ENCODE measurements around the gene PLAC1. TPM values are rescaled to one million over a fixed set of nuclear protein-coding genes. Genes with fewer than 3 reads are reported as not detected.

The PLAC1 gene
- total RNA-seq, 3 donors from 2014 or later (not counting 1 experiment from before 2014, with no cell fraction given), result not detected

DNA sequence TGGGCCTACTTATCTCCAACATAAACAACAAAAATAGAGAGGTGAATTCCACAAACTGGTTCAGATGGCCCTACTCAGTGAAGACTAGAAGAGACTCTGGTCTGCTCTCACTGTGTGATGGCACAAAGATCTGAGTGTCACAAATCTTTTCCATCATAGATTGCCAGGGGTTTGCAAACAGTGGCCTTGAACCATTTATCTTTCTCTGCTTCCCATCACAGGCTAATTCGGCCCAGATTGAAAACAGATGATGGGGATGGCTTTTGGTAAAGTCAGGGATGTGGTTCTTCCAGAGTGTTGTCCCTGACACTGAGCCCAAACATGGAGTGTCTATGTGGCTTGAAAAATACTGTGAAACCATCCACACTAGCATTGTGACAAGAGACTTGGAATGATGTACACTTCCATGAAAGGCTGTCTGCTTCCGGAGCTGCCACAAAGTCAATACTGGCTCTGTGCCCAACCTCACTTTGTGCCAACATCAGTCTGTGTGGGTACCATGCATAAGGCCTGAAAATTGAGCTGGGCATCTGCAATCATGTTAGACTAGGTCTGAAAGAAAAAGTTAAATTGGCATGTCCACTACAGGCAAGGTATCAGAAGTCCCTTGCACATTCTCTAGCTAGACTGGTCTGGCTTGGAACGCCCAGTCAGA is 25.2 kb upstream of the PLAC1 start:
- no peak overlapping the region for H3K27ac Mint-ChIP-seq
- no peaks in the 10 kb centered on the region for H3K36me3 Mint-ChIP-seq
- no peaks in the 10 kb centered on the region for H3K9me3 Mint-ChIP-seq
- H3K27me3 ChIP-seq (ENCODE audit: control insufficient read depth, insufficient read depth, low read length), result no peaks in the 10 kb centered on the region
- 89% methylated on average over 2 of the region's 3 CpGs for WGBS (ENCODE audit: insufficient coverage)
- ATAC-seq (no peak), DNase-seq (no peak)
- no peak overlapping the region for H3K4me3 ChIP-seq (ENCODE audit: low read length)
- H3K4me1 ChIP-seq (ENCODE audit: control insufficient read depth, insufficient read depth, low read length), result no peaks in the 10 kb centered on the region
- TF ChIP-seq, protein P1, sequence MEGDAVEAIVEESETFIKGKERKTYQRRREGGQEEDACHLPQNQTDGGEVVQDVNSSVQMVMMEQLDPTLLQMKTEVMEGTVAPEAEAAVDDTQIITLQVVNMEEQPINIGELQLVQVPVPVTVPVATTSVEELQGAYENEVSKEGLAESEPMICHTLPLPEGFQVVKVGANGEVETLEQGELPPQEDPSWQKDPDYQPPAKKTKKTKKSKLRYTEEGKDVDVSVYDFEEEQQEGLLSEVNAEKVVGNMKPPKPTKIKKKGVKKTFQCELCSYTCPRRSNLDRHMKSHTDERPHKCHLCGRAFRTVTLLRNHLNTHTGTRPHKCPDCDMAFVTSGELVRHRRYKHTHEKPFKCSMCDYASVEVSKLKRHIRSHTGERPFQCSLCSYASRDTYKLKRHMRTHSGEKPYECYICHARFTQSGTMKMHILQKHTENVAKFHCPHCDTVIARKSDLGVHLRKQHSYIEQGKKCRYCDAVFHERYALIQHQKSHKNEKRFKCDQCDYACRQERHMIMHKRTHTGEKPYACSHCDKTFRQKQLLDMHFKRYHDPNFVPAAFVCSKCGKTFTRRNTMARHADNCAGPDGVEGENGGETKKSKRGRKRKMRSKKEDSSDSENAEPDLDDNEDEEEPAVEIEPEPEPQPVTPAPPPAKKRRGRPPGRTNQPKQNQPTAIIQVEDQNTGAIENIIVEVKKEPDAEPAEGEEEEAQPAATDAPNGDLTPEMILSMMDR (IDR thresholded peaks at IDR 0.05), result no peak
- H3K4me3 Mint-ChIP-seq, result no peak overlapping the region
- no peak overlapping the region for H3K27ac ChIP-seq (ENCODE audit: low read length)
- peaks cover 0 to 6% of the 10 kb centered on the region in 2 donors for H3K27me3 Mint-ChIP-seq (ENCODE audit: low read depth in 2 of 2)
- no peaks in the 10 kb centered on the region for H3K9me3 ChIP-seq (ENCODE audit: control insufficient read depth, insufficient read depth, low read length)
- peaks cover 0 to 7% of the 10 kb centered on the region in 2 donors for H3K4me1 Mint-ChIP-seq
- no peaks in the 10 kb centered on the region for H3K36me3 ChIP-seq (ENCODE audit: control insufficient read depth, insufficient read depth, low read length)
- intact Hi-C loops (cut with micrococcal nuclease), result no loop called here

DNA sequence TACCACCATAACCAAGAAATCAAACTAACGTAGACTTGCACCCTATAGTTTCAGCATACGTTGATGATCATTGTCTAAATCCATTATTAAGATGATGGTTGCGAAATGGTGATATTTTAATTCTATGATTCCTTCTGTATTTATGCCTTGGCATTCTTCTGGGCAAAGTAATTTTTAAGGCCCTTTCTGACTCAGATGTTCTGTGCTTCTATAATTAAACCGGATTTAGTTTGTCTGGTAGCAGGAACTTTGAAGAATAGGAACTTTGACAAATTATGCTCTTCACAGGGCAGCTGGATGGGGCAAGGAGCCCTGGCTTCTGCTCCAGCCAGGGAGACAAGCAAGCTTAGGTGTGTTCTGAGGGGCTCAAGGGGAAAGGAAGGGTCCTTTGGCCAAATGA is 23.8 kb upstream of the PLAC1 start:
- no peak overlapping the region for H3K4me3 Mint-ChIP-seq
- Histone ChIP-seq H3K4me1 (ENCODE audit: control insufficient read depth, insufficient read depth, low read length) (no peaks in the 10 kb centered on the region), H3K9me3 (ENCODE audit: control insufficient read depth, insufficient read depth, low read length) (no peaks in the 10 kb centered on the region), H3K27me3 (ENCODE audit: control insufficient read depth, insufficient read depth, low read length) (no peaks in the 10 kb centered on the region), H3K36me3 (ENCODE audit: control insufficient read depth, insufficient read depth, low read length) (no peaks in the 10 kb centered on the region), H3K4me3 (ENCODE audit: low read length) (no peak overlapping the region), H3K27ac (ENCODE audit: low read length) (no peak overlapping the region)
- TF ChIP-seq, protein P1 (IDR thresholded peaks at IDR 0.05), result no peak
- peaks cover 0 to 8% of the 10 kb centered on the region in 2 donors for H3K27me3 Mint-ChIP-seq (ENCODE audit: low read depth in 2 of 2)
- ATAC-seq (no peak), DNase-seq (no peak)
- intact Hi-C loops (cut with micrococcal nuclease), result no loop called here
- WGBS (ENCODE audit: insufficient coverage), result 85% methylated on average over 2 of the region's 4 CpGs
- peaks cover 0 to 9% of the 10 kb centered on the region in 2 donors for H3K4me1 Mint-ChIP-seq
- H3K9me3 Mint-ChIP-seq, result no peaks in the 10 kb centered on the region
- no peak overlapping the region for H3K27ac Mint-ChIP-seq
- H3K36me3 Mint-ChIP-seq, result no peaks in the 10 kb centered on the region

DNA sequence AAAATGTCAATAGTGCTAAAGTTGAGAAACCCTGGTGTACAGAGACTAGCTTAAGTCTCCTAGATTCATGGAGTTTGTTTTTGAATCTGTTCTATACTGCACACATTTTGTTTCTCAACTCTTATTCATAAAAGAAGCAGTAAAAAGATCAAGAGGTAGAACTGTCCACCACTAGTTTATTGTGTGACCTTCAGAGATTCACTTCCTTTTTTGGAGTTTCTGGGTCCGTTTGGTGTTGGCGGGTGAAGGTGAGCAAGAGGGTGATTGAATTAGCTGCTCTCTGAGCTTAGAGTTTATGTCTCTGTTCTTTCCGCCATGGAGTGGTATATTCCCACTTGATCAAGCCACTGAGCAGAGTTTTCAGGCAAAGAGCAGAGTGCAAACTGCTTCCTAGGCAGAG is 21.4 kb upstream of the PLAC1 start:
- ATAC-seq, result no peak
- 92% methylated on average over 3 of the region's 3 CpGs for WGBS (ENCODE audit: insufficient coverage)
- H3K4me3 Mint-ChIP-seq, result no peak overlapping the region

More for the DNA sequence above, 21.4 kb upstream of the PLAC1 start:
- TF ChIP-seq, protein P1 (IDR thresholded peaks at IDR 0.05), result no peak
- Histone ChIP-seq H3K36me3 (ENCODE audit: control insufficient read depth, insufficient read depth, low read length) (no peaks in the 10 kb centered on the region), H3K9me3 (ENCODE audit: control insufficient read depth, insufficient read depth, low read length) (no peaks in the 10 kb centered on the region), H3K27ac (ENCODE audit: low read length) (no peak overlapping the region), H3K27me3 (ENCODE audit: control insufficient read depth, insufficient read depth, low read length) (no peaks in the 10 kb centered on the region), H3K4me1 (ENCODE audit: control insufficient read depth, insufficient read depth, low read length) (no peaks in the 10 kb centered on the region), H3K4me3 (ENCODE audit: low read length) (no peak overlapping the region)
- Mint-ChIP-seq H3K27me3 (ENCODE audit: low read depth in 2 of 2) (peaks cover 0 to 8% of the 10 kb centered on the region in 2 donors), H3K4me1 (peaks cover 0 to 9% of the 10 kb centered on the region in 2 donors), H3K27ac (no peak overlapping the region), H3K9me3 (no peaks in the 10 kb centered on the region), H3K36me3 (no peaks in the 10 kb centered on the region)
- intact Hi-C loops (cut with micrococcal nuclease), result no loop called here
- no peak for DNase-seq
